BLaER1 treated with 17β-estradiol and CSF1 and Interleukin-3, amounts not matched to agents 10 nM and 100 nM (cell line): ENCODE measurements around the gene TFAP2A.

Source experiments
- H3K27ac ChIP-seq, 11 experiments: shearing (Covaris generic); formaldehyde crosslinking; 2 replicates each; pipeline ENCODE4 v1.8.1; 2022
- H3K27me3 ChIP-seq, 11 experiments: shearing (Covaris generic); formaldehyde crosslinking; 2 replicates each; pipeline ENCODE4 v1.8.1; 2022
- H3K36me3 ChIP-seq, 11 experiments: shearing (Covaris generic); formaldehyde crosslinking; 2 replicates each; pipeline ENCODE4 v1.8.1; 2022
- H3K4me1 ChIP-seq, 10 experiments: shearing (Covaris generic); formaldehyde crosslinking; 2 replicates each; pipeline ENCODE4 v1.8.1; 2022
- H3K4me2 ChIP-seq, 11 experiments: shearing (Covaris generic); formaldehyde crosslinking; 2 replicates each; pipeline ENCODE4 v1.8.1; 2022
- H3K4me3 ChIP-seq, 10 experiments: shearing (Covaris generic); formaldehyde crosslinking; 2 replicates each; pipeline ENCODE4 v1.8.1; 2022
- H3K9ac ChIP-seq, 11 experiments: shearing (Covaris generic); formaldehyde crosslinking; 2 replicates each; pipeline ENCODE4 v1.8.1; 2022
- H3K9me3 ChIP-seq, 11 experiments: shearing (Covaris generic); formaldehyde crosslinking; replicated peaks in 1 of 11; 2 replicates each; pipeline ENCODE4 v1.8.1; 2022
- H4K20me1 ChIP-seq, 11 experiments: shearing (Covaris generic); formaldehyde crosslinking; 2 replicates each; pipeline ENCODE4 v1.8.1; 2022
- Cebpa-rat ChIP-seq, 11 experiments: shearing (Covaris generic); IDR thresholded peaks; 2 replicates each; pipeline ENCODE4 v1.8.1; 2022

The TFAP2A gene

DNA sequence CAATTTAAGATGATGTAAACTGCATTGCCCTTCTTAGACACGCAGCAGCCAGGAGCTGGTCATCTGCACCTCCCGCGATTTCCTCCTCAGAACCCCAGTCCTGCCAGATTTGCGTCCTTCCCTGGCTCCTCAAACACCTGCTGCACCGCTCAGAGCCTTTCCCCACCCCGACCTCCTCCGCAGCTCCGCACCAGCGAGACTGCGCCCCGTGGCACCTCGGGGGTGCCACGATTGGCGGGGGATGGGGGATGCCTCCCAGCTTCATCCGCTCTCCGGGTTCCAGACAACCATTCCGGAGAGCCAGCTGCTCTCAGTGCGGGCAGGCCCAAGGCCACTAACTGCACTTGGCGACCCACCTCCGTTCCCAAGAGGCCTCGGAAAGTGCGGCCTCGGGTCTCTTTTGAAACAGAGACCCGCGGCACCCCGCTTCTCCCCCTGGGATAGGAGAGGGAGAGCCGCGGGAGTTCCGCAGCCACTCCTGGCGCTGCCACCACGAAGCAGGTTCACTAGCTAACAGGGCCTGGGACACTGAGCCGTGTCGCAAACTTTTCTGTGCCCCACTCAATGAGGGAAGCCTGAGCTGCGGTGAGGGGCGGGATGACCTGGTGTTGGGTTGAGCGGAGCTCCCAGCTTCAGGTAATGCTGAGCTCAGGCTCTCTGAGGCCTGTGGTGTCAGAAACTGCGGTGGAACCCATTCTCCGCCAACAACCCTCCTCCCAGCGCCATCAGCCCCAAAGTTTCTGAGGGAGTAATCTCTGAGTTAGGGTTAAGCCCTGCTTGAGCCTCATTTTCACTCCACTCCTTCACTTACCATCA, 7.3 kb upstream of the TFAP2A start:
- H3K27ac ChIP-seq: no peak overlapping the region
- no peak for TF ChIP-seq Cebpa-rat (IDR thresholded peaks at IDR 0.05)
- peaks cover 0 to 22% (median 9%) of the 10 kb centered on the region in 11 experiments; a peak in 13 of 22 replicates for H3K9me3 ChIP-seq
- peaks cover 31 to 46% (median 35%) of the 10 kb centered on the region in 10 experiments for H3K4me1 ChIP-seq
- H3K4me3 ChIP-seq: no peak overlapping the region
- H4K20me1 ChIP-seq: peaks cover 0 to 70% (median 48%) of the 10 kb centered on the region in 11 experiments; a peak in 16 of 22 replicates
- H3K9ac ChIP-seq: no peak overlapping the region
- H3K27me3 ChIP-seq: peaks cover 100% of the 10 kb centered on the region in 11 experiments
- no peak overlapping the region for H3K4me2 ChIP-seq
- H3K36me3 ChIP-seq: no peaks in the 10 kb centered on the region

- Histone ChIP-seq H3K9me3 (peaks cover 0 to 26% (median 9%) of the 10 kb centered on the region in 11 experiments; a peak in 13 of 22 replicates), H3K4me2 (no peak overlapping the region), H3K4me3 (no peak overlapping the region), H3K9ac (no peak overlapping the region), H3K4me1 (peaks cover 27 to 47% (median 32%) of the 10 kb centered on the region in 10 experiments), H3K27ac (no peak overlapping the region), H3K36me3 (no peaks in the 10 kb centered on the region), H3K27me3 (peaks cover 100% of the 10 kb centered on the region in 11 experiments), H4K20me1 (peaks cover 0 to 78% (median 56%) of the 10 kb centered on the region in 11 experiments; a peak in 16 of 22 replicates)
- no peak for TF ChIP-seq Cebpa-rat (IDR thresholded peaks at IDR 0.05)
These were observed 6.5 kb upstream of the TFAP2A start for GRCh38 chr6:10421158-10421920.

- Histone ChIP-seq H4K20me1 (peaks cover 0 to 84% (median 58%) of the 10 kb centered on the region in 11 experiments; a peak in 16 of 22 replicates), H3K36me3 (no peaks in the 10 kb centered on the region), H3K27me3 (peaks cover 100% of the 10 kb centered on the region in 11 experiments), H3K9ac (no peak overlapping the region), H3K4me3 (0 out of 20 replicates have a peak overlapping the region, but pooled peaks of 1 of the 10 experiments have one; percentile 8), H3K4me2 (no peak overlapping the region; a peak in 1 of 22 replicates), H3K27ac (no peak overlapping the region), H3K9me3 (peaks cover 0 to 19% (median 6%) of the 10 kb centered on the region in 11 experiments; a peak in 13 of 22 replicates), H3K4me1 (peaks cover 23 to 41% (median 27%) of the 10 kb centered on the region in 10 experiments)
- no peak for TF ChIP-seq Cebpa-rat (IDR thresholded peaks at IDR 0.05)
These were observed 5.8 kb upstream of the TFAP2A start for GRCh38 chr6:10420546-10421157.

DNA sequence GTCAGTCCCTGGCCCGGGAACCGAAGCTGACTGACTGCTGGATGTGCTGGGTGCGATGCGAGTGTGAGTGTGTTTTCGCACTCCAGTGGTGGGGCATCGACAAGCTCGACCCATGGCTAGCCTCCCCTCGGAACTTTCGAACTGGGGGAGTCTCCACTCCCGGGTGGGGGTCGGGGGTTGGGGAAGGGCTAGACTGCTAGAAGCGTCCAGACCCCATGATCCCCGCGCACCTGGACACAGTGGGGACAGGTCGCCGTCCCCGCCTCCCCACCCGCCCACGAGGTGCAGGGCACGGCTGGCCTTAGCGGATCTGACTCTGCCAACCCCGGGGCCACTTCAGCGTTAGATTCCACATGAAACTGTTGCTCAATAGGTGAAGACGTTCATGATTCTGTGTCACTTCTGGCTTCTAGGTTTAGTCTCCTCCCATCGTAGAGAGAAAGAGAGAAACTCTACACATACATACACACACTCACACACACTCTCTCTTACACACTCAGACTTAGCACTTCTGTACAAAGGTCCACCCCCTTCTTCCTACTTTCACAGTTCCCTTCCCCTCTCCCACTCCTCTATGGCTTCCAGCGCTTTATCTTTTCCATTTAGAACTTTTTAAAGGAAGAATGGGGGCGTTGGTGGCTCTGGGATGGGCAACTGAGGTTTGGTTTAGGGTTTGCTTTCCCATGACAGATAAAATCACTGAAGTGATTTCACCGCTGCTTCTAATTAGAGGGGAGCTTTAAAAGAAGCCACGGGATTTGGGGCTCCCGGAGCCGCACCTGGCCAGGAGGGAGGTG, 5.1 kb upstream of the TFAP2A start:
- TF ChIP-seq Cebpa-rat (IDR thresholded peaks at IDR 0.05): no peak
- no peak overlapping the region for H3K4me3 ChIP-seq
- H3K9me3 ChIP-seq: peaks cover 0 to 16% (median 0%) of the 10 kb centered on the region in 11 experiments; a peak in 6 of 22 replicates
- H3K9ac ChIP-seq: no peak overlapping the region
- H3K4me2 ChIP-seq: peak overlapping the region in 3 of 11 experiments; percentile 69 to 88 (median 84); a peak in 4 of 22 replicates
- peaks cover 100% of the 10 kb centered on the region in 11 experiments for H3K27me3 ChIP-seq
- H4K20me1 ChIP-seq: peaks cover 0 to 91% (median 65%) of the 10 kb centered on the region in 11 experiments; a peak in 16 of 22 replicates
- H3K27ac ChIP-seq: no peak overlapping the region
- H3K4me1 ChIP-seq: peaks cover 23 to 42% (median 30%) of the 10 kb centered on the region in 10 experiments
- no peaks in the 10 kb centered on the region for H3K36me3 ChIP-seq

- H3K27ac ChIP-seq: no peak overlapping the region
- H3K27me3 ChIP-seq: peaks cover 100% of the 10 kb centered on the region in 11 experiments
- peaks cover 23 to 51% (median 33%) of the 10 kb centered on the region in 10 experiments for H3K4me1 ChIP-seq
- peak overlapping the region in 9 of 10 experiments; percentile 14 to 56 (median 39); a peak in 13 of 20 replicates for H3K4me3 ChIP-seq
- no peak for TF ChIP-seq Cebpa-rat (IDR thresholded peaks at IDR 0.05)
- peaks cover 0 to 100% (median 74%) of the 10 kb centered on the region in 11 experiments; a peak in 16 of 22 replicates for H4K20me1 ChIP-seq
- no peak overlapping the region for H3K9ac ChIP-seq
- H3K36me3 ChIP-seq: no peaks in the 10 kb centered on the region
- peaks cover 0 to 16% (median 0%) of the 10 kb centered on the region in 11 experiments; a peak in 6 of 22 replicates for H3K9me3 ChIP-seq
- H3K4me2 ChIP-seq: peak overlapping the region; percentile 54 to 88 (median 69)
These were observed 4.2 kb upstream of the TFAP2A start for GRCh38 chr6:10418862-10419748.

DNA sequence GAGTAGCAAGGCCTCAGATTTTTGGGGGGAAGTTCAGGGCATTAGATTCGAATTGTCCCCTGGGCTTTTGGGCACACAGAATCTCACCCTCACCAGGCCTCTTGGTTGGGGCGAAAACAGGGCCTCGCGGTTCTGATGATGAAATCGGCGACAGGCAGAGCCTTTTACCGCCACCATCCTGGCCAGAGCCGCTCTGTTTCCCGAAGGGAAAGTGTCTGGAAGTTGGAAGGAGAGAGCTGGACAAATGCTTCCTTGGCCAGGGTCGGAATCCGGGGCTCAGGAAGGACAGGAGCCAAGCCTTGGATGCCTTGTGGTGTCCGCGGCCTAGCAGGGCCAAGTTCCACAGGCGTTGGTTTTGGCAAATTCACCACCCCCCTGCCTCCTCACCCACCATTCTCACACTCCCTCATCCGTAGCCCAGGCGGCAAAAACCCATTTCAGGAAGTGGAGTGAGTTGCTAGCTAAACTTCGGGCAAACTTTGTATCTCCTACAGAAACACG, 3.5 kb upstream of the TFAP2A start:
- Histone ChIP-seq H4K20me1 (peaks cover 0 to 100% (median 81%) of the 10 kb centered on the region in 11 experiments; a peak in 18 of 22 replicates), H3K4me3 (peak overlapping the region in 8 of 10 experiments; percentile 19 to 56 (median 40); a peak in 11 of 20 replicates), H3K4me2 (peak overlapping the region; percentile 54 to 88 (median 69)), H3K36me3 (no peaks in the 10 kb centered on the region), H3K9ac (no peak overlapping the region), H3K27me3 (peaks cover 100% of the 10 kb centered on the region in 11 experiments), H3K4me1 (peaks cover 18 to 51% (median 33%) of the 10 kb centered on the region in 10 experiments), H3K27ac (no peak overlapping the region), H3K9me3 (peaks cover 0 to 16% (median 0%) of the 10 kb centered on the region in 11 experiments; a peak in 6 of 22 replicates)
- no peak for TF ChIP-seq Cebpa-rat (IDR thresholded peaks at IDR 0.05)

GRCh38 chr6:10417681-10418104, 2.8 kb upstream of the TFAP2A start:
- Histone ChIP-seq H3K4me3 (no peak overlapping the region; a peak in 1 of 20 replicates), H3K9ac (no peak overlapping the region), H4K20me1 (peaks cover 0 to 100% (median 82%) of the 10 kb centered on the region in 11 experiments; a peak in 18 of 22 replicates), H3K27me3 (peaks cover 100% of the 10 kb centered on the region in 11 experiments), H3K27ac (no peak overlapping the region), H3K36me3 (no peaks in the 10 kb centered on the region), H3K4me1 (peaks cover 18 to 51% (median 33%) of the 10 kb centered on the region in 10 experiments; a peak in 19 of 20 replicates), H3K9me3 (peaks cover 0 to 16% (median 0%) of the 10 kb centered on the region in 11 experiments; a peak in 6 of 22 replicates), H3K4me2 (no peak overlapping the region)
- TF ChIP-seq Cebpa-rat (IDR thresholded peaks at IDR 0.05): no peak
